Activated CD4-positive, alpha-beta T cell treated with anti-CD3 and anti-CD28 coated beads, Interleukin-2, Interleukin-6, amounts not matched to agents 100 ng/mL and 50 ng/mL, durations not matched to agents 16 hours and 8 hours (primary cell): ENCODE data around the gene TBCD.
"Not testable (repeated sequence)": the region's sequence is repeated elsewhere in the genome, so short reads cannot be mapped to it uniquely, and the experiment has no call there.

ENCODE experiments used
- DNase-seq: peaks from one replicate; pipeline ENCODE4 v3.0.0-alpha.2; 2020

TBCD gene

GRCh38 chr17:82979718-82980117, 227.9 kb downstream of the TBCD start:
- DNase-seq, result no peak

- DNase-seq, result no peak
These were observed 228.8 kb downstream of the TBCD start for GRCh38 chr17:82980632-82981031.

- no peak for DNase-seq
These were observed 229.4 kb downstream of the TBCD start for GRCh38 chr17:82981141-82981730.

GRCh38 chr17:82983510-82984248, 231.8 kb downstream of the TBCD start:
- DNase-seq, result no peak

- DNase-seq, result not testable (repeated sequence)
These were observed 232.4 kb downstream of the TBCD start for GRCh38 chr17:82984249-82984617.

GRCh38 chr17:82984751-82985427, 233.0 kb downstream of the TBCD start:
- DNase-seq, result no peak

- no peak for DNase-seq
These were observed 233.6 kb downstream of the TBCD start for GRCh38 chr17:82985428-82985805.

- peak; percentile 59 for DNase-seq
These were observed 234.1 kb downstream of the TBCD start for GRCh38 chr17:82985973-82986372.

- not testable (repeated sequence) for DNase-seq
These were observed 237.2 kb downstream of the TBCD start for GRCh38 chr17:82989051-82989450.

- DNase-seq, result no peak
These were observed 238.0 kb downstream of the TBCD start for GRCh38 chr17:82989881-82990280.

- DNase-seq, result no peak
These were observed 241.1 kb downstream of the TBCD start for GRCh38 chr17:82993005-82993404.
